ENCODE measurements around the gene USP15.

The USP15 gene
- long read RNA-seq, full-length matches to known transcripts: 89 of 119 reads
- long read RNA-seq, partial matches to known transcripts: 16 of 119 reads
- long read RNA-seq, other reads (novel, unspliced or antisense): 14 of 119 reads

GRCh38 chr12:62259993-62260732 lies at the start of gene USP15:
USP15 (plus strand) TSS chr12:62260404; CDS start chr12:62260415, 11 bp downstream.
- H3K27ac ChIP-seq (replicated peaks): peak within 1 kb of the TSS; percentile 98
- peak; percentile 86 to 97 for DNase-seq (ENCODE audit: low read depth in 1 of 2, low spot score in 1 of 2)
- H3K27me3 ChIP-seq (ENCODE audit: insufficient read depth, poor library complexity, severe bottlenecking): no peaks in the 10 kb centered on the region
- peak within 1 kb of the TSS; percentile 90 for H3K4me3 ChIP-seq (replicated peaks; ENCODE audit: insufficient read depth, low read length)
- TF ChIP-seq CTCF (IDR thresholded peaks at IDR 0.05; ENCODE audit: insufficient read depth, low read length) (peak; percentile 38), POLR2AphosphoS5 (IDR thresholded peaks at IDR 0.05; ENCODE audit: low read depth) (peak; percentile 88), SPI1 (IDR thresholded peaks at IDR 0.05; ENCODE audit: borderline replicate concordance, low read depth) (no peak)

- no peak for TF ChIP-seq SPI1 (IDR thresholded peaks at IDR 0.05; ENCODE audit: borderline replicate concordance, low read depth)
- TF ChIP-seq CTCF (IDR thresholded peaks at IDR 0.05; ENCODE audit: insufficient read depth, low read length): peak; percentile 84
- Histone ChIP-seq H3K27ac (replicated peaks) (peak overlapping the region; percentile 19; the same call in 1 of the 2 replicates), H3K27me3 (ENCODE audit: insufficient read depth, poor library complexity, severe bottlenecking) (no peaks in the 10 kb centered on the region), H3K4me3 (replicated peaks; ENCODE audit: insufficient read depth, low read length) (no peak overlapping the region)
- DNase-seq (ENCODE audit: low read depth in 1 of 2, low spot score in 1 of 2): peak; percentile 58 to 62
Measured at GRCh38 chr12:62210422-62210821, 49.8 kb upstream of the USP15 start.

GRCh38 chr12:62211510-62211909 lies 48.7 kb upstream of the USP15 start:
- TF ChIP-seq REST (IDR thresholded peaks at IDR 0.05; ENCODE audit: insufficient replicate concordance, low read depth) (no peak), CTCF (IDR thresholded peaks at IDR 0.05; ENCODE audit: insufficient read depth, low read length) (no peak), POLR2AphosphoS5 (IDR thresholded peaks at IDR 0.05; ENCODE audit: low read depth) (no peak), SPI1 (IDR thresholded peaks at IDR 0.05; ENCODE audit: borderline replicate concordance, low read depth) (no peak), GABPA (IDR thresholded peaks at IDR 0.05; ENCODE audit: low read depth) (no peak)
- peak overlapping the region; percentile 19 for H3K27ac ChIP-seq (replicated peaks)
- no peaks in the 10 kb centered on the region for H3K27me3 ChIP-seq (ENCODE audit: insufficient read depth, poor library complexity, severe bottlenecking)
- peak; percentile 67 to 94 for DNase-seq (ENCODE audit: low read depth in 1 of 2, low spot score in 1 of 2)
- no peak overlapping the region for H3K4me3 ChIP-seq (replicated peaks; ENCODE audit: insufficient read depth, low read length)

GRCh38 chr12:62214846-62215245 lies 45.4 kb upstream of the USP15 start:
- Histone ChIP-seq H3K27me3 (ENCODE audit: insufficient read depth, poor library complexity, severe bottlenecking) (no peaks in the 10 kb centered on the region), H3K27ac (replicated peaks) (peak overlapping the region; percentile 82), H3K4me3 (replicated peaks; ENCODE audit: insufficient read depth, low read length) (no peak overlapping the region)
- TF ChIP-seq REST (IDR thresholded peaks at IDR 0.05; ENCODE audit: insufficient replicate concordance, low read depth) (no peak), SPI1 (IDR thresholded peaks at IDR 0.05; ENCODE audit: borderline replicate concordance, low read depth) (no peak), GABPA (IDR thresholded peaks at IDR 0.05; ENCODE audit: low read depth) (no peak), CTCF (IDR thresholded peaks at IDR 0.05; ENCODE audit: insufficient read depth, low read length) (no peak), POLR2AphosphoS5 (IDR thresholded peaks at IDR 0.05; ENCODE audit: low read depth) (no peak)
- peak; percentile 55 to 83 for DNase-seq (ENCODE audit: low read depth in 1 of 2, low spot score in 1 of 2)

Measured in HL-60 (cell line).